Measurements from ENCODE around the gene LAPTM4A. TPM values are rescaled to one million over a fixed set of nuclear protein-coding genes. Genes with fewer than 3 reads are reported as not detected.

LAPTM4A gene
- total RNA-seq, 1 experiment from 2014 or later = 129 TPM

DNA sequence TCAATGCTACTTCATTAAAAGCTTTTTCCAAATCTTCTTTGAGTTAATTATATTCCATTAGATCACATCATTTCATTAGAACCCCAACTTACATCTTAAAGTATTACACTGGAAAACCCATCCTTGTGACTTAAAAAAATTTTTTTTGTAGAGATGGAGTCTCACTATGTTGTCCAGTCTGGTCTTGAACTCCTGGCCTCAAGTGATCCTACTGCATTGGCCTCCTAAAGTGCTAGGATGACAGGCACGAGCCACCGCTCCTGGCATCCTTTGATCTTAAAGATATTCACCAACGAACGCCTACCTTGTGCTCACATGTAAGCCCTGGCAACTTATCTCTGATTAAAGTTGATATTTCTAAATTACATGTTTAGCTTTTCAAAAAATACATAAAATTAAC is 6.7 kb downstream of the LAPTM4A start:
- Mint-ChIP-seq H3K4me3 (ENCODE audit: low read depth, unreplicated experiment) (no peak overlapping the region), H3K9me3 (ENCODE audit: low read depth, unreplicated experiment) (no peaks in the 10 kb centered on the region), H3K27ac (ENCODE audit: unreplicated experiment) (no peak overlapping the region), H3K4me1 (ENCODE audit: low read depth, unreplicated experiment) (peaks cover 36% of the 10 kb centered on the region), H3K36me3 (ENCODE audit: insufficient read depth, unreplicated experiment) (no peaks in the 10 kb centered on the region), H3K27me3 (ENCODE audit: unreplicated experiment) (no peaks in the 10 kb centered on the region)
- intact Hi-C loops (cut with micrococcal nuclease; ENCODE audit: unreplicated experiment) = no loop called here
- BruUV-seq (replicated peaks) = no TSS peak
- CTCF ChIA-PET = no interaction called here
- no peak for TF ChIP-seq CTCF (IDR thresholded peaks at IDR 0.05; ENCODE audit: unreplicated experiment)
- DNase-seq = no peak

DNA sequence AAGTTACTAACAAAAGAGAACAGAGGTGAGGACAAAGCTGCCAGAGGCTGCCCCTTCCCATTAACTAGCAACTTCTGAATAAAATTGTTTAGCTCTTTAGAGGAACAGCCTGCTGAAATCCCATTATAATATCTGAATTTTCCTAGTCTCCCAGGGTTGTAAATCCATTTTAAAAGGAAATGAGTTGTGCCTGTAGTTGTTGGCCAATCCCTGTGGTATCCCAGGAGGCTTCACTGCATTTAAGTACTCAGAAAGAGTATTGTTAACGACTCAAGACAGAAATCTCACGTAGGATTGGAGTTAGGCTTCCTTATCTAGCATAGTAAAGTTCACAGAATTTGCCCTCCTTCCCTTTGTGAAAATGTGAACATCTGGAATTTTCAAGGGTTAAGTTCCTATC is 8.9 kb downstream of the LAPTM4A start:
- TF ChIP-seq CTCF (IDR thresholded peaks at IDR 0.05; ENCODE audit: unreplicated experiment) = no peak
- no peaks in the 10 kb centered on the region for H3K36me3 Mint-ChIP-seq (ENCODE audit: insufficient read depth, unreplicated experiment)
- peaks cover 15% of the 10 kb centered on the region for H3K4me1 Mint-ChIP-seq (ENCODE audit: low read depth, unreplicated experiment)
- H3K4me3 Mint-ChIP-seq (ENCODE audit: low read depth, unreplicated experiment) = no peak overlapping the region
- H3K27me3 Mint-ChIP-seq (ENCODE audit: unreplicated experiment) = no peaks in the 10 kb centered on the region
- CTCF ChIA-PET = interaction anchor here (0.7 to 1.4 kb wide), 2 partner anchors 10 to 77 kb away, joined by 4 to 7 read pairs; no protein-coding TSS in a partner anchor
- no TSS peak for BruUV-seq (replicated peaks)
- intact Hi-C loops (cut with micrococcal nuclease; ENCODE audit: unreplicated experiment) = no loop called here
- no peak for DNase-seq
- no peaks in the 10 kb centered on the region for H3K9me3 Mint-ChIP-seq (ENCODE audit: low read depth, unreplicated experiment)
- no peak overlapping the region for H3K27ac Mint-ChIP-seq (ENCODE audit: unreplicated experiment)

GRCh38 chr2:20040489-20041172 is 10.8 kb downstream of the LAPTM4A start:
- peaks cover 25% of the 10 kb centered on the region for H3K4me1 Mint-ChIP-seq (ENCODE audit: low read depth, unreplicated experiment)
- CTCF ChIA-PET = no interaction called here
- no peaks in the 10 kb centered on the region for H3K27me3 Mint-ChIP-seq (ENCODE audit: unreplicated experiment)
- H3K9me3 Mint-ChIP-seq (ENCODE audit: low read depth, unreplicated experiment) = no peaks in the 10 kb centered on the region
- BruUV-seq (replicated peaks) = no TSS peak
- H3K4me3 Mint-ChIP-seq (ENCODE audit: low read depth, unreplicated experiment) = no peak overlapping the region
- DNase-seq = no peak
- intact Hi-C loops (cut with micrococcal nuclease; ENCODE audit: unreplicated experiment) = no loop called here
- peaks cover 8% of the 10 kb centered on the region for H3K36me3 Mint-ChIP-seq (ENCODE audit: insufficient read depth, unreplicated experiment)
- no peak for TF ChIP-seq CTCF (IDR thresholded peaks at IDR 0.05; ENCODE audit: unreplicated experiment)
- H3K27ac Mint-ChIP-seq (ENCODE audit: unreplicated experiment) = no peak overlapping the region

DNA sequence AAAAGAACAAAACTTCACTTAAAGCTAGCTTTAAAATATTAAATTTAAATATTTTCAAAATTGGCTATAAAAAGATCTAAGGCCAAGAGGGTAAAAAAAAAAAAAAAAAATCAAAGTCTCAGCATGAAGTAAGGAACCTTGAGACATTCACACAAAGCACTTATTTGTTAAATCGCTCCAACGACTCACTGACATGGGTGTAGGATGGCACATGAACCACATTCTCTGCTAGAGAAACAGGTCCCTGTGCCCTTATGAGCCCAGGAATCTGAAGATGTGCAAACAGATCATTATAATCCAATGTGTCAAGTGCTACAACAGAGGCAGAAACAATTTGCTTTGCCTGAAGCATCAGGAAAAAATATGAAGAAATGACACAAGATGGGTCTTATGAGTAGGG is 13.8 kb downstream of the LAPTM4A start:
- no peak for TF ChIP-seq CTCF (IDR thresholded peaks at IDR 0.05; ENCODE audit: unreplicated experiment)
- no TSS peak for BruUV-seq (replicated peaks)
- H3K4me1 Mint-ChIP-seq (ENCODE audit: low read depth, unreplicated experiment) = peaks cover 25% of the 10 kb centered on the region
- intact Hi-C loops (cut with micrococcal nuclease; ENCODE audit: unreplicated experiment) = no loop called here
- no peaks in the 10 kb centered on the region for H3K9me3 Mint-ChIP-seq (ENCODE audit: low read depth, unreplicated experiment)
- peaks cover 21% of the 10 kb centered on the region for H3K36me3 Mint-ChIP-seq (ENCODE audit: insufficient read depth, unreplicated experiment)
- CTCF ChIA-PET = interaction anchor here (0.6 kb wide), 1 partner anchor 133 kb away, joined by 5 read pairs; no protein-coding TSS in a partner anchor
- no peak overlapping the region for H3K4me3 Mint-ChIP-seq (ENCODE audit: low read depth, unreplicated experiment)
- DNase-seq = no peak
- no peak overlapping the region for H3K27ac Mint-ChIP-seq (ENCODE audit: unreplicated experiment)
- no peaks in the 10 kb centered on the region for H3K27me3 Mint-ChIP-seq (ENCODE audit: unreplicated experiment)

All from Calu3 (cell line).